Fibroblast of the aortic adventitia (primary cell): Measurements from ENCODE around the gene CRKL. TPM values are rescaled to one million over a fixed set of nuclear protein-coding genes. Genes with fewer than 3 reads are reported as not detected.

Experiments
- DNase-seq: peaks from one replicate; pipeline ENCODE4 v3.0.0-alpha.2; 2010; ENCODE audit warnings: low read depth
- H3K4me3 ChIP-seq: 2 replicates; pipeline ENCODE4 v1.5.1; 2011; ENCODE audit warnings: low read depth, mild to moderate bottlenecking, control low read depth, low read length, moderate library complexity
- CTCF ChIP-seq: IDR thresholded peaks from 2 replicates; pipeline ENCODE4 v1.5.1; 2011; ENCODE audit warnings: mild to moderate bottlenecking, low read length, control low read depth, inconsistent platforms; ENCODE audit not compliant: insufficient read depth
- total RNA-seq: library from RNA; depleted of rRNA; stranded (reverse); fragments of >200 nt; gene quantifications from 2 replicates; pipeline ENCODE4 v1.2.3, GENCODE V29; 2012; ENCODE audit warnings: low replicate concordance

The CRKL gene
- total RNA-seq, 1 donor: 44.7 TPM

- TF ChIP-seq CTCF: no peak
Observed at GRCh38 chr22:20992456-20993303, 75.5 kb downstream of the CRKL start.

GRCh38 chr22:20993304-20994127, 76.3 kb downstream of the CRKL start:
- no peak for TF ChIP-seq CTCF
- DNase-seq: no peak
- H3K4me3 ChIP-seq: no peak overlapping the region

More at GRCh38 chr22:20992456-20993303, 75.5 kb downstream of the CRKL start:
- H3K4me3 ChIP-seq: no peak overlapping the region
- DNase-seq: no peak

DNA sequence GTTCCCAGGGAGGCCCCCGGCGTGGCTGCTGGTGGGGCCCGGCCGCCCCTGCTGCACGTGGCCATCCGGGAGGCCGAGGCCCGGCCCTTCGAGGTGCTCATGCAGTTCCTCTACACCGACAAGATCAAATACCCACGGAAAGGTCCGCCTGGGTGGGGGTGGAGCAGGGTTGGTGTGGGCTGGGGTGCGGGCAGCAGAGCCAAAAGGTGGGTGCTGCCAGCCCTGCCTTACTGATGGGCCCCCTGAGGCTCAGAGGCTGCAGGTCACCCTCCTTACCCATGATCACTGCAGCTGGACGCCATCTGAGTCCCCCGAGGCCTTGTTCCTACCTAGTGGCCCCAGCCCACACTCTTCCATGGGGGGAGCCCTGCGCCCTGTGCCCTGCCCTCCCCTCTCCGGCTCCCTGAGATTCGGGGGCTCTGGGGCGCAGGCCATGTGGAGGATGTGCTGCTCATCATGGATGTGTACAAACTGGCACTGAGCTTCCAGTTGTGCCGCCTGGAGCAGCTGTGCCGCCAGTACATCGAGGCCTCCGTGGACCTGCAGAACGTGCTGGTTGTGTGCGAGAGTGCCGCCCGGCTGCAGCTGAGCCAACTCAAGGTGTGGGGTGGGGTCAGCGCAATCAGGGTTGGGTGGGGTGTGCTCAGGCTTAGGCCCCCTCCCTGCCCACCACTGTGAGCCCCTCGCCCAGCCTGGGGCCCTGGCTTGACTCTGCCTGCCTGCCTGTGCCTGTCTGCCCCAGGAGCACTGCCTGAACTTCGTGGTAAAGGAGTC, 77.1 kb downstream of the CRKL start:
- no peak for DNase-seq
- no peak for TF ChIP-seq CTCF
- H3K4me3 ChIP-seq: no peak overlapping the region

GRCh38 chr22:20994902-20995241, 77.7 kb downstream of the CRKL start:
- no peak for DNase-seq
- H3K4me3 ChIP-seq: no peak overlapping the region
- TF ChIP-seq CTCF: no peak

GRCh38 chr22:20995329-20996030, 78.3 kb downstream of the CRKL start:
- no peak for TF ChIP-seq CTCF
- DNase-seq: no peak
- no peak overlapping the region for H3K4me3 ChIP-seq

DNA sequence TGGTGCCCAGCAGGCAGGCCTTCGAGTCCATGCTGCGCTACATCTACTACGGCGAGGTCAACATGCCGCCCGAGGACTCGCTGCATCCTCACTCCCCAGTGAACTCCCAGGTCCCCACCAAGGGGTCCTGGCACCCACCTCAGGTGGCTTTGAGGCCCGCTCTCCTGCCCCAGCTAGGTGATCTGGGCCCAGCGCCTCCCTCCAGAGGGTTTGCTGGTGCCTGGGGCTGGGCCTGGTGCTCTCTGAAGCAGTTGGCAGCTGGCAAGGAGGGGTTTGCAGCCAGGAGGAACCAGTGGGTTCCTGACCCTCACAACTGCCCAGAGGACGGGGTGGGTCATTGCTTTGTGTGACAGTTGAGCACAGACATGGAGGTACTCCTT, 78.8 kb downstream of the CRKL start:
- no peak for DNase-seq
- no peak overlapping the region for H3K4me3 ChIP-seq
- no peak for TF ChIP-seq CTCF
